H1 (cell line): ENCODE measurements around the gene PPIL6. TPM values are rescaled to one million over a fixed set of nuclear protein-coding genes. Genes with fewer than 3 reads are reported as not detected.

Experiments used
- CTCF ChIA-PET: fragments of 300-600 bp; sonication (Branson Sonifier 250); formaldehyde crosslinking; loops from one replicate; lab custom pipeline; 2021; ENCODE audit not compliant: partially characterized antibody; lab: Charles Lee
- POLR2A ChIA-PET: fragments of 300-600 bp; sonication (Branson Sonifier 250); formaldehyde crosslinking; loops from one replicate; lab custom pipeline; 2021; ENCODE audit warnings: inconsistent platforms; ENCODE audit not compliant: partially characterized antibody; lab: Charles Lee
- DNase-seq, 2 experiments: peaks; one replicate each; pipeline versions ENCODE4 v3.0.0 to v3.0.0-alpha.2; 2010 to 2022; ENCODE audit warnings: low spot score in 2 of 2, low read depth in 1 of 2, mixed read lengths in 1 of 2
- FAIRE-seq: peaks from 2 replicates; lab custom pipeline; 2011; peaks lifted over from hg19 to GRCh38; lab: Jason Lieb, UNC
- H2AFZ ChIP-seq: 2 replicates; pipeline ENCODE4 v1.8.1; 2012; ENCODE audit warnings: low read length, inconsistent platforms
- H2AK5ac ChIP-seq: 2 replicates; pipeline ENCODE4 v1.6.1; 2013; ENCODE audit warnings: low read depth, low read length
- H2BK120ac ChIP-seq: replicated peaks from 2 replicates; pipeline ENCODE3; 2013; ENCODE audit warnings: low read depth, low read length, inconsistent platforms
- H2BK12ac ChIP-seq: 2 replicates; pipeline ENCODE4 v1.6.1; 2013; ENCODE audit warnings: low read depth, low read length
- H2BK15ac ChIP-seq: 2 replicates; pipeline ENCODE4 v1.6.1; 2013; ENCODE audit warnings: low read length
- H2BK20ac ChIP-seq: 2 replicates; pipeline ENCODE4 v1.6.1; 2013; ENCODE audit warnings: low read length
- H2BK5ac ChIP-seq: 2 replicates; pipeline ENCODE4 v1.6.1; 2013; ENCODE audit warnings: low read depth, low read length
- H3K14ac ChIP-seq: 2 replicates; pipeline ENCODE4 v1.6.1; 2013; ENCODE audit warnings: inconsistent platforms; ENCODE audit not compliant: insufficient read length
- H3K18ac ChIP-seq: 2 replicates; pipeline ENCODE4 v1.6.1; 2013; ENCODE audit warnings: low read length; ENCODE audit errors: extremely low read depth
- H3K23ac ChIP-seq: 2 replicates; pipeline ENCODE4 v1.6.1; 2013; ENCODE audit warnings: inconsistent platforms; ENCODE audit not compliant: insufficient read length
- H3K23me2 ChIP-seq: 2 replicates; pipeline ENCODE4 v1.6.1; 2013; ENCODE audit warnings: low read depth, low read length
- H3K27ac ChIP-seq: 2 replicates; pipeline ENCODE4 v1.6.1; 2011; ENCODE audit warnings: low read depth, low read length, inconsistent platforms
- H3K27me3 ChIP-seq, 4 experiments: replicated peaks in 1 of 4; 1 replicate in 1 of 4; 2 replicates in 3 of 4; pipeline versions ENCODE4 v1.6.1 to v1.8.1; 2011 to 2013; ENCODE audit warnings: low read length in 3 of 4, mild to moderate bottlenecking in 3 of 4, inconsistent platforms in 2 of 4, mixed read lengths in 2 of 4, moderate library complexity in 1 of 4; ENCODE audit not compliant: control insufficient read depth in 3 of 4, insufficient read depth in 3 of 4; ENCODE audit errors: extremely low read depth in 1 of 4
- H3K36me3 ChIP-seq, 4 experiments: 2 replicates each; pipeline versions ENCODE4 v1.6.1 to v1.8.1; 2011 to 2013; ENCODE audit warnings: mild to moderate bottlenecking in 4 of 4, low read length in 3 of 4, moderate library complexity in 2 of 4, control low read depth in 1 of 4, inconsistent platforms in 1 of 4; ENCODE audit not compliant: insufficient read depth in 4 of 4, control insufficient read depth in 2 of 4
- H3K4ac ChIP-seq: replicated peaks from 2 replicates; pipeline ENCODE3; 2013; ENCODE audit warnings: low read length, low read depth, mixed read lengths, inconsistent platforms; ENCODE audit not compliant: insufficient read length
- H3K4me1 ChIP-seq, 4 experiments: replicated peaks in 1 of 4; 1 replicate in 1 of 4; 2 replicates in 3 of 4; pipeline versions ENCODE4 v1.6.1 to v1.8.1; 2011 to 2013; ENCODE audit warnings: low read length in 3 of 4, inconsistent platforms in 2 of 4, mixed read lengths in 1 of 4; ENCODE audit not compliant: insufficient read depth in 4 of 4, control insufficient read depth in 3 of 4
- H3K4me2 ChIP-seq, 2 experiments: 2 replicates each; pipeline versions ENCODE4 v1.6.1 to v1.8.1; 2011 to 2013; ENCODE audit warnings: low read depth in 2 of 2, low read length in 2 of 2, control low read depth in 1 of 2, inconsistent platforms in 1 of 2, mild to moderate bottlenecking in 1 of 2; ENCODE audit not compliant: insufficient read depth in 1 of 2
- H3K4me3 ChIP-seq, 4 experiments: fragments of 200-600, 300-600 bp in 1 of 4; sonication (generic), shearing (Covaris generic), sonication (Bioruptor Twin) in 1 of 4; 2 replicates each; pipeline versions ENCODE4 v1.5.1 to v1.8.1; 2011 to 2016; ENCODE audit warnings: low read length in 4 of 4, low read depth in 3 of 4, control low read depth in 2 of 4, inconsistent platforms in 2 of 4, mild to moderate bottlenecking in 2 of 4, mixed read lengths in 1 of 4, moderate library complexity in 1 of 4; ENCODE audit not compliant: insufficient read depth in 2 of 4; ENCODE audit errors: extremely low read depth in 1 of 4
- H3K56ac ChIP-seq: replicated peaks from 2 replicates; pipeline ENCODE3; 2013; ENCODE audit warnings: low read depth, mild to moderate bottlenecking, mixed read lengths, low read length, inconsistent platforms; ENCODE audit not compliant: insufficient read length
- H3K79me1 ChIP-seq: 2 replicates; pipeline ENCODE4 v1.6.1; 2013; ENCODE audit warnings: low read depth, low read length, control low read depth
- H3K79me2 ChIP-seq, 2 experiments: 2 replicates each; pipeline versions ENCODE4 v1.6.1 to v1.8.1; 2012 to 2013; ENCODE audit warnings: low read length in 2 of 2, mild to moderate bottlenecking in 2 of 2, inconsistent platforms in 1 of 2; ENCODE audit not compliant: insufficient read depth in 2 of 2, control insufficient read depth in 1 of 2
- H3K9ac ChIP-seq, 4 experiments: replicated peaks in 1 of 4; 1 replicate in 1 of 4; 2 replicates in 3 of 4; pipeline versions ENCODE4 v1.6.1 to v1.8.1; 2011 to 2013; ENCODE audit warnings: low read depth in 3 of 4, low read length in 3 of 4, control low read depth in 2 of 4, mild to moderate bottlenecking in 2 of 4, moderate library complexity in 2 of 4, inconsistent platforms in 1 of 4; ENCODE audit errors: extremely low read depth in 1 of 4
- H3K9me3 ChIP-seq, 2 experiments: 2 replicates each; pipeline versions ENCODE4 v1.6.1 to v1.8.1; 2012 to 2013; ENCODE audit warnings: mild to moderate bottlenecking in 2 of 2, moderate library complexity in 2 of 2, control low read depth in 1 of 2, inconsistent platforms in 1 of 2, low read depth in 1 of 2, low read length in 1 of 2, mixed read lengths in 1 of 2; ENCODE audit not compliant: insufficient read depth in 2 of 2
- H4K20me1 ChIP-seq, 2 experiments: replicated peaks in 1 of 2; 2 replicates each; pipeline versions ENCODE3 to v1.8.1; 2011 to 2013; ENCODE audit warnings: inconsistent platforms in 2 of 2, low read length in 2 of 2, mild to moderate bottlenecking in 1 of 2; ENCODE audit not compliant: insufficient read depth in 2 of 2, control insufficient read depth in 1 of 2
- H4K5ac ChIP-seq: 2 replicates; pipeline ENCODE4 v1.6.1; 2013; ENCODE audit warnings: low read length, low read depth, mixed read lengths, inconsistent platforms; ENCODE audit not compliant: insufficient read length
- H4K8ac ChIP-seq: 2 replicates; pipeline ENCODE4 v1.8.0; 2013; ENCODE audit warnings: mild to moderate bottlenecking, moderate library complexity, low read length, inconsistent platforms; ENCODE audit not compliant: insufficient read depth; ENCODE audit errors: extremely low read depth
- H4K91ac ChIP-seq: replicated peaks from 2 replicates; pipeline ENCODE3; 2013; ENCODE audit warnings: low read length, mixed read lengths, inconsistent platforms; ENCODE audit not compliant: insufficient read length
- CHD2 ChIP-seq: IDR thresholded peaks from 2 replicates; pipeline ENCODE4 v1.6.1; 2012; ENCODE audit warnings: low read length, improper control_type of control experiment
- FOSL1 ChIP-seq: IDR thresholded peaks from 2 replicates; pipeline ENCODE4 v1.6.1; 2011; ENCODE audit warnings: mild to moderate bottlenecking, low read depth, low read length, moderate library complexity; ENCODE audit not compliant: insufficient read depth
- GTF2F1 ChIP-seq: IDR thresholded peaks from 2 replicates; pipeline ENCODE4 v1.6.1; 2012; ENCODE audit warnings: low read depth, low read length, improper control_type of control experiment, borderline replicate concordance
- NRF1 ChIP-seq: IDR thresholded peaks from 2 replicates; pipeline ENCODE4 v1.6.1; 2011; ENCODE audit warnings: mild to moderate bottlenecking, low read depth, low read length, improper control_type of control experiment
- RNF2 ChIP-seq: fragments of 200-900, 300-1000 bp; sonication (generic); IDR thresholded peaks from 2 replicates; pipeline ENCODE4 v1.7.1; 2016; ENCODE audit warnings: borderline replicate concordance, low read depth, mild to moderate bottlenecking, antibody characterized with exemption, low read length; ENCODE audit not compliant: poor library complexity, severe bottlenecking; ENCODE audit errors: missing control alignments
- SP2 ChIP-seq: IDR thresholded peaks from 2 replicates; pipeline ENCODE4 v1.6.1; 2012; ENCODE audit warnings: mild to moderate bottlenecking, low read length, inconsistent platforms
- TAF7 ChIP-seq: optimal IDR thresholded peaks from 2 replicates; pipeline ENCODE3; 2011; ENCODE audit warnings: low read depth, mild to moderate bottlenecking, inconsistent platforms, low read length, moderate library complexity, borderline replicate concordance
- WGBS, 2 experiments: shearing (Covaris generic) in 1 of 2; methylation state at CpG; one replicate each; pipeline versions ENCODE4 v1.1.6 to v1.1.7; 2013 to 2015; ENCODE audit warnings: low lambda C conversion rate in 2 of 2, mixed read lengths in 2 of 2, inconsistent platforms in 1 of 2, low coverage in 1 of 2, missing lambda C conversion rate in 1 of 2; ENCODE audit not compliant: insufficient replicate concordance in 2 of 2, insufficient coverage in 1 of 2, insufficient read length in 1 of 2; ENCODE audit errors: extremely low coverage in 1 of 2, missing lambda C conversion rate in 1 of 2; 5-methylcytosine and 5-hydroxymethylcytosine counted together
- polyA plus RNA-seq, 7 experiments: library from polyadenylated mRNA; depleted of rRNA in 3 of 7; stranded (reverse) in 5 of 7; unstranded in 2 of 7; fragments of >200 nt in 5 of 7; fragments of 200-250 nt in 2 of 7; gene quantifications; 1 replicate in 5 of 7; 2 replicates in 1 of 7; 4 replicates in 1 of 7; pipeline versions ENCODE4 v1.2.1 to v1.2.3, GENCODE V29; 2011 to 2013; ENCODE audit warnings: missing spikeins in 2 of 7, mixed read lengths in 2 of 7
- total RNA-seq: library from RNA; stranded (reverse); fragmentation: NEBNext Ultra II Directional; extraction: Animal tissue kit (Norgen Biotek cat#: 25700); gene quantifications from 2 replicates; pipeline ENCODE4 v1.2.1, GENCODE V29; 2021
- TF ChIP-seq, protein P1 (sequence below): IDR thresholded peaks from 2 replicates; pipeline ENCODE4 v1.6.1; 2012; ENCODE audit warnings: inconsistent platforms
- TF ChIP-seq, protein P2 (sequence below): IDR thresholded peaks from 2 replicates; pipeline ENCODE4 v1.6.1; 2011; ENCODE audit warnings: low read length, improper control_type of control experiment

PPIL6 gene
- total and polyA plus RNA-seq, 2 of the 8 experiments (the other 6 are each of a cell fraction or from before 2014, with no cell fraction given): 0.42 to 1.3 TPM

DNA sequence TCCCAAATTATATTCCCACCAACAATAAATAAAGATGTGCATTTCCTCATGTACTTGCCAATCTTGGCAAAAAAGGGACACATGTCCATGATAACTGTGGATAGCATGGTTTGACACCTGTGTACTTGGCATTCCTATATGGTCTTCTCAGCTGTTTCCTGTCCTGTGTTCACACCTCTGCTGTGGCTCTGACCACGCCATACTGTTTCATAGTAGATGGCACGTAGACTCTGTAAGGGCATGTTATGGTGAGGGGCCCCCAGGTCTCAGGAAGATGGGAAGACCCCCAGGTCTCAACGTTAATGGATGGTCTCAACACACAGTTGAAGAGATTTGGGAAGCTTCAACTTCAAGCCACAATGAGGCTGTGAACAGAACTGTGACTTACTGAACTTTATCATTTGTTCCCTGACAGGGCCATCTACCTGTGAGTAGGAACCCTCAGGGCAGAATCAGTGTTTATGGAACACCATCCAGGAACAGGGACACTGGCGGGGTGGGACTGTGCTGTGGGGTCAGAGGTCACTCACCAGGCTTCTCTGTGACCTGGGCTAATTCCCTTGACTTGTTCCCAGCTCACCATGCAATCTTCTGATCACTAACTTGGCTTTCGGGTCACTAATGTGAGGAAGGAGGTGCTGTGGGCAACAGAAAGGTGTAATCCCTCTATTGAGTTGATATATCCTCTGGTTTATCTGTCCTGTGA is 30.8 kb upstream of the PPIL6 start:
- H3K27ac ChIP-seq: 0 out of 2 replicates have a peak overlapping the region, but pooled peaks have one; percentile 22
- no peak overlapping the region for H2BK5ac ChIP-seq
- no peak overlapping the region for H2AFZ ChIP-seq
- no peaks in the 10 kb centered on the region for H3K23me2 ChIP-seq
- no peaks in the 10 kb centered on the region for H3K27me3 ChIP-seq
- no peak overlapping the region for H3K56ac ChIP-seq
- peak in 1 of 2 experiments; percentile 24 for DNase-seq
- H3K4me2 ChIP-seq: no peak overlapping the region
- H2BK20ac ChIP-seq: no peak overlapping the region
- H4K20me1 ChIP-seq: peaks cover 4 to 30% of the 10 kb centered on the region in 2 experiments
- no peak overlapping the region for H3K23ac ChIP-seq
- no peak overlapping the region for H3K14ac ChIP-seq
- no peak overlapping the region for H4K8ac ChIP-seq
- no peak for FAIRE-seq
- ChIA-PET CTCF (no interaction called here), POLR2A (interaction anchor here (1.5 kb wide), 1 partner anchor 21 kb away, joined by 3 read pairs; no protein-coding TSS in a partner anchor)
- no peak overlapping the region for H2AK5ac ChIP-seq
- no peak overlapping the region for H4K91ac ChIP-seq
- peaks cover 0 to 24% of the 10 kb centered on the region in 2 experiments; a peak in 2 of 4 replicates for H3K79me2 ChIP-seq
- peaks cover 17 to 98% (median 68%) of the 10 kb centered on the region in 4 experiments for H3K36me3 ChIP-seq
- H3K4me3 ChIP-seq: no peak overlapping the region
- no peaks in the 10 kb centered on the region for H3K4me1 ChIP-seq
- H4K5ac ChIP-seq: no peak overlapping the region
- no peaks in the 10 kb centered on the region for H3K9me3 ChIP-seq
- H2BK120ac ChIP-seq: no peak overlapping the region
- no peak overlapping the region for H2BK15ac ChIP-seq
- H2BK12ac ChIP-seq: no peak overlapping the region
- no peak for TF ChIP-seq RNF2
- TF ChIP-seq, protein P1, sequence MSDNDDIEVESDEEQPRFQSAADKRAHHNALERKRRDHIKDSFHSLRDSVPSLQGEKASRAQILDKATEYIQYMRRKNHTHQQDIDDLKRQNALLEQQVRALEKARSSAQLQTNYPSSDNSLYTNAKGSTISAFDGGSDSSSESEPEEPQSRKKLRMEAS: no peak
- TF ChIP-seq CHD2: no peak
- TF ChIP-seq NRF1: no peak
- TF ChIP-seq, protein P2, sequence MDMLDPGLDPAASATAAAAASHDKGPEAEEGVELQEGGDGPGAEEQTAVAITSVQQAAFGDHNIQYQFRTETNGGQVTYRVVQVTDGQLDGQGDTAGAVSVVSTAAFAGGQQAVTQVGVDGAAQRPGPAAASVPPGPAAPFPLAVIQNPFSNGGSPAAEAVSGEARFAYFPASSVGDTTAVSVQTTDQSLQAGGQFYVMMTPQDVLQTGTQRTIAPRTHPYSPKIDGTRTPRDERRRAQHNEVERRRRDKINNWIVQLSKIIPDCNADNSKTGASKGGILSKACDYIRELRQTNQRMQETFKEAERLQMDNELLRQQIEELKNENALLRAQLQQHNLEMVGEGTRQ: no peak
- no peak for TF ChIP-seq SP2
- no peak for TF ChIP-seq GTF2F1
- TF ChIP-seq TAF7: no peak
- TF ChIP-seq FOSL1: no peak
- TF ChIP-seq, all 59 proteins: peak for 0
- WGBS, 2 experiments: 83% methylated on average over 5 of the region's 5 CpGs; no CpG with 5 or more reads in 1 of the 2 experiments
- H3K4ac ChIP-seq: no peak overlapping the region
- H3K79me1 ChIP-seq: peaks cover 17% of the 10 kb centered on the region
- no peak overlapping the region for H3K9ac ChIP-seq
- no peak overlapping the region for H3K18ac ChIP-seq
